PC-3 (cell line): ENCODE measurements around the gene EIF2B5.

Experiments used
- CTCF ChIP-seq: fragments of 300-600 bp; sonication (generic); conservative IDR thresholded peaks from 2 replicates; pipeline ENCODE4 v1.5.1; 2017; ENCODE audit warnings: antibody characterized with exemption, low read depth, mild to moderate bottlenecking, low read length
- EZH2 ChIP-seq: fragments of 300-600 bp; sonication (generic); IDR thresholded peaks from one replicate; pipeline ENCODE4 v1.6.1; 2017; ENCODE audit warnings: antibody characterized with exemption, mild to moderate bottlenecking, low read length; ENCODE audit not compliant: unreplicated experiment

GRCh38 chr3:184158404-184158803 is 23.2 kb downstream of the EIF2B5 start:
- TF ChIP-seq CTCF: no peak
- no peak for TF ChIP-seq EZH2
